SK-N-SH (cell line): ENCODE results near the gene NOD2. TPM values are rescaled to one million over a fixed set of nuclear protein-coding genes. Genes with fewer than 3 reads are reported as not detected.

Experiments
- CTCF ChIA-PET: fragments of 300-600, 350-600 bp; formaldehyde crosslinking; extraction: SDS; loops from one replicate; lab custom pipeline; 2021; lab: Yijun Ruan, JAX
- POLR2A ChIA-PET: fragments of 350-600 bp; sonication (Branson Sonifier 250); formaldehyde crosslinking; extraction: SDS; loops from one replicate; lab custom pipeline; 2020; ENCODE audit warnings: antibody characterized with exemption, inconsistent platforms; lab: Yijun Ruan, JAX
- DNase-seq: peaks from one replicate; pipeline ENCODE4 v3.0.0; 2012
- H2AFZ ChIP-seq: fragments of 200-600 bp; sonication (generic); 2 replicates; pipeline ENCODE4 v1.8.1; 2016; ENCODE audit warnings: antibody characterized with exemption, mild to moderate bottlenecking, low read depth
- H3F3A ChIP-seq: fragments of 200-600 bp; sonication (generic); replicated peaks from 2 replicates; pipeline ENCODE3; 2016; ENCODE audit warnings: antibody characterized with exemption, mild to moderate bottlenecking; ENCODE audit not compliant: insufficient read depth
- H3K27ac ChIP-seq, 2 experiments: fragments of 200-500 bp in 1 of 2; fragments of 200-600 bp in 1 of 2; sonication (Bioruptor generic) in 1 of 2; sonication (generic), shearing (Covaris generic) in 1 of 2; 2 replicates each; pipeline versions ENCODE4 v1.5.1 to v1.6.1; 2014 to 2016; ENCODE audit warnings: low read depth in 2 of 2, inconsistent platforms in 1 of 2, low read length in 1 of 2, mild to moderate bottlenecking in 1 of 2, mixed read lengths in 1 of 2
- H3K27me3 ChIP-seq: fragments of 200-600 bp; sonication (generic), shearing (Covaris generic); 2 replicates; pipeline ENCODE4 v1.6.1; 2016; ENCODE audit warnings: mixed run types; ENCODE audit not compliant: insufficient read depth
- H3K36me3 ChIP-seq, 2 experiments: fragments of 200-500 bp in 1 of 2; fragments of 200-600 bp in 1 of 2; sonication (Bioruptor generic) in 1 of 2; sonication (generic) in 1 of 2; replicated peaks in 1 of 2; 2 replicates each; pipeline versions ENCODE3 to v1.5.1; 2014 to 2016; ENCODE audit warnings: low read length in 1 of 2, mild to moderate bottlenecking in 1 of 2; ENCODE audit not compliant: insufficient read depth in 2 of 2, control insufficient read depth in 1 of 2
- H3K4me1 ChIP-seq, 2 experiments: fragments of 200-500 bp in 1 of 2; fragments of 200-600 bp in 1 of 2; sonication (Bioruptor generic) in 1 of 2; sonication (generic), shearing (Covaris generic) in 1 of 2; 2 replicates each; pipeline versions ENCODE4 v1.5.1 to v1.6.1; 2014 to 2016; ENCODE audit warnings: low read depth in 1 of 2, low read length in 1 of 2, mixed run types in 1 of 2; ENCODE audit not compliant: insufficient read depth in 2 of 2, control insufficient read depth in 1 of 2
- H3K4me2 ChIP-seq: fragments of 200-600 bp; sonication (generic), shearing (Covaris generic); 2 replicates; pipeline ENCODE4 v1.6.1; 2017; ENCODE audit warnings: mixed run types
- H3K4me3 ChIP-seq, 2 experiments: fragments of 200-500 bp in 1 of 2; fragments of 200-600 bp in 1 of 2; sonication (Bioruptor generic) in 1 of 2; sonication (generic), shearing (Covaris generic) in 1 of 2; 2 replicates each; pipeline versions ENCODE4 v1.5.1 to v1.8.1; 2014 to 2016; ENCODE audit warnings: low read depth in 2 of 2, inconsistent platforms in 1 of 2, low read length in 1 of 2, mild to moderate bottlenecking in 1 of 2, mixed read lengths in 1 of 2, moderate library complexity in 1 of 2
- H3K79me2 ChIP-seq: fragments of 200-600 bp; sonication (generic); 2 replicates; pipeline ENCODE4 v1.8.1; 2017; ENCODE audit warnings: mild to moderate bottlenecking; ENCODE audit not compliant: insufficient read depth
- H3K9ac ChIP-seq: fragments of 200-600 bp; sonication (generic); 2 replicates; pipeline ENCODE4 v1.6.1; 2017; ENCODE audit warnings: mixed run types
- H3K9me2 ChIP-seq: fragments of 200-600 bp; sonication (generic); 2 replicates; pipeline ENCODE4 v1.6.1; 2017; ENCODE audit warnings: mixed run types
- H3K9me3 ChIP-seq: fragments of 200-600 bp; sonication (generic); 2 replicates; pipeline ENCODE4 v1.6.1; 2017; ENCODE audit warnings: mixed run types, mild to moderate bottlenecking, moderate library complexity
- H4K20me1 ChIP-seq: fragments of 200-600 bp; sonication (generic); 2 replicates; pipeline ENCODE4 v1.6.1; 2017; ENCODE audit warnings: mild to moderate bottlenecking, mixed run types; ENCODE audit not compliant: insufficient read depth
- CHD2 ChIP-seq: fragments of 150-350 bp; IDR thresholded peaks from 2 replicates; pipeline ENCODE4 v1.6.1; 2018; ENCODE audit warnings: low read length; ENCODE audit not compliant: partially characterized antibody
- FOSL2 ChIP-seq: IDR thresholded peaks from 2 replicates; pipeline ENCODE4 v1.4.0; 2012; ENCODE audit warnings: low read depth, mild to moderate bottlenecking, moderate library complexity, borderline replicate concordance
- JUND ChIP-seq: IDR thresholded peaks from 2 replicates; pipeline ENCODE4 v1.4.0; 2012
- MEF2A ChIP-seq: IDR thresholded peaks from 2 replicates; pipeline ENCODE4 v1.4.0; 2012; ENCODE audit warnings: low read depth, borderline replicate concordance
- NFIC ChIP-seq: IDR thresholded peaks from 2 replicates; pipeline ENCODE4 v1.4.0; 2012; ENCODE audit warnings: borderline replicate concordance
- RAD21 ChIP-seq: IDR thresholded peaks from 2 replicates; pipeline ENCODE4 v1.6.1; 2012; ENCODE audit warnings: mild to moderate bottlenecking, low read length
- RFX5 ChIP-seq: IDR thresholded peaks from 2 replicates; pipeline ENCODE4 v1.6.1; 2012; ENCODE audit warnings: mild to moderate bottlenecking, improper control_type of control experiment, low read length
- RXRA ChIP-seq: IDR thresholded peaks from 2 replicates; pipeline ENCODE4 v1.4.0; 2012; ENCODE audit warnings: low read depth, mild to moderate bottlenecking, borderline replicate concordance
- SIN3A ChIP-seq: IDR thresholded peaks from 2 replicates; pipeline ENCODE4 v1.6.1; 2012; ENCODE audit warnings: low read depth, mild to moderate bottlenecking, low read length, moderate library complexity, borderline replicate concordance
- SMC3 ChIP-seq: IDR thresholded peaks from 2 replicates; pipeline ENCODE4 v1.6.1; 2012; ENCODE audit warnings: low read depth, low read length, improper control_type of control experiment
- TCF12 ChIP-seq: IDR thresholded peaks from 2 replicates; pipeline ENCODE4 v1.4.0; 2012
- TEAD4 ChIP-seq: IDR thresholded peaks from 2 replicates; pipeline ENCODE4 v1.4.0; 2012; ENCODE audit warnings: mild to moderate bottlenecking, borderline replicate concordance; ENCODE audit not compliant: insufficient read depth
- WGBS: methylation state at CpG from one replicate; pipeline ENCODE4 v1.1.6; 2017; ENCODE audit warnings: low lambda C conversion rate; 5-methylcytosine and 5-hydroxymethylcytosine counted together
- polyA plus RNA-seq, 3 experiments: library from polyadenylated mRNA; depleted of rRNA; stranded (reverse); fragments of >200 nt; gene quantifications; 2 replicates each; pipeline ENCODE4 v1.2.3, GENCODE V29; 2012
- TF ChIP-seq, protein P1 (sequence below): fragments of 150-350 bp; IDR thresholded peaks from 2 replicates; pipeline ENCODE4 v1.6.1; 2017; ENCODE audit warnings: antibody characterized with exemption, low read length, low read depth, borderline replicate concordance
- TF ChIP-seq, protein P2 (sequence below): fragments of 150-350 bp; IDR thresholded peaks from 2 replicates; pipeline ENCODE4 v1.6.1; 2016; ENCODE audit warnings: mild to moderate bottlenecking, low read depth, low read length
- TF ChIP-seq, protein P3 (sequence below): fragments of 200-600 bp; sonication (generic); IDR thresholded peaks from 2 replicates; pipeline ENCODE4 v1.6.1; 2017; ENCODE audit warnings: antibody characterized with exemption, mild to moderate bottlenecking, moderate library complexity

NOD2 gene
- polyA plus RNA-seq, 1 of the 3 experiments (the other 2 are of a cell fraction): not detected

DNA sequence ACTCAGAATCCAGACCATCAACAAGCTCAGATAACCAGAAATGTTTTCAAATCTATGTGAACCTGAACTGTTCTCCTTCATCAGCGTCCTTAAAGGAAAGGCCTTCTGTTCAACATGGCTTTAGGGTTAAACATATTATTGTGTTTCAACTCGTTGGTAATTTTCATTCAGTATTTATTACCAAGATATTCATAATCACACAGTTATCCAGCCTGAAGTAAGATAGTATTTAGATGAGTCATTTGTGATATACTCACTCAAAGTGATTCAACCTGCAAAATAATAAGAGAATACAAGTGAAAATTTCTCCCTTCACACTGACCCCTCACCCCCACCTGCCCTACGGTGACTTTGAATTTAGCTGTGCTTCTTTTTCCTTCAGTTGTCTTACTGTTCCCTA lies 51.5 kb downstream of the NOD2 start:
- no peaks in the 10 kb centered on the region for H3K9me3 ChIP-seq
- DNase-seq: no peak
- peaks cover 8% of the 10 kb centered on the region for H3F3A ChIP-seq
- TF ChIP-seq RFX5 (no peak), FOSL2 (peak; percentile 42; the same call in 1 of the 2 replicates), JUND (peak; percentile 40)
- WGBS: 58% methylated on average over 3 of the region's 3 CpGs
- H3K27me3 ChIP-seq: no peaks in the 10 kb centered on the region
- peak overlapping the region in 1 of 2 experiments; percentile 47; a peak in 2 of 4 replicates for H3K27ac ChIP-seq
- peaks cover 10 to 12% of the 10 kb centered on the region in 2 experiments; a peak in 3 of 4 replicates for H3K4me1 ChIP-seq
- H3K4me2 ChIP-seq: peak overlapping the region; percentile 45
- no peak overlapping the region for H2AFZ ChIP-seq
- peaks cover 4% of the 10 kb centered on the region for H3K79me2 ChIP-seq
- H3K4me3 ChIP-seq: no peak overlapping the region
- ChIA-PET POLR2A (no interaction called here), CTCF (interaction anchor here (1.1 to 2.0 kb wide), 2 partner anchors 68 to 80 kb away, joined by 3 to 6 read pairs; no protein-coding TSS in a partner anchor)
- no peaks in the 10 kb centered on the region for H3K9me2 ChIP-seq
- H3K9ac ChIP-seq: no peak overlapping the region
- no peaks in the 10 kb centered on the region for H4K20me1 ChIP-seq
- peaks cover 7 to 9% of the 10 kb centered on the region in 2 experiments for H3K36me3 ChIP-seq

DNA sequence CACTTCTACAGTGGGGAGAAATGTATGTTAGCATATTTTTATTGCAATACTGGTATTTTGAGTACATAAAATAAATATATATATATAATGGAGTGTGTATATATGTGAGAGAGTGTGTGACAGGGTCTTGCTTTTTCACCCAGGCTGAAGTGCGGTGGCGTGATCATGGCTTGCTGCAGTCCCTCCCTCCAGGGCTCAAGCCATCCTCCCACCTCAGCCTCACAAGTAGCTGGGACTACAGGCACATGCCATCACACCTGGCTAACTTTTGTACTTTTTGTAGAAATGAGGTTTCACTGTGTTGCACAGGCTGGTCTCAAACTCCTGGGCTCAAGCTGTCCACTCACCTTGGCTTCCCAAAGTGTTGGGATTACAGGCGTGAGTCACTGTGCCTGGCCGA lies 52.5 kb downstream of the NOD2 start:
- TF ChIP-seq SIN3A (no peak), RXRA (no peak), MEF2A (no peak), CHD2 (no peak), FOSL2 (no peak)
- TF ChIP-seq, protein P1, sequence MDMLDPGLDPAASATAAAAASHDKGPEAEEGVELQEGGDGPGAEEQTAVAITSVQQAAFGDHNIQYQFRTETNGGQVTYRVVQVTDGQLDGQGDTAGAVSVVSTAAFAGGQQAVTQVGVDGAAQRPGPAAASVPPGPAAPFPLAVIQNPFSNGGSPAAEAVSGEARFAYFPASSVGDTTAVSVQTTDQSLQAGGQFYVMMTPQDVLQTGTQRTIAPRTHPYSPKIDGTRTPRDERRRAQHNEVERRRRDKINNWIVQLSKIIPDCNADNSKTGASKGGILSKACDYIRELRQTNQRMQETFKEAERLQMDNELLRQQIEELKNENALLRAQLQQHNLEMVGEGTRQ: no peak
- Histone ChIP-seq H3K4me2 (no peak overlapping the region), H4K20me1 (no peaks in the 10 kb centered on the region), H2AFZ (no peak overlapping the region), H3K36me3 (peaks cover 16 to 18% of the 10 kb centered on the region in 2 experiments), H3K4me3 (no peak overlapping the region), H3K9me2 (no peaks in the 10 kb centered on the region), H3K27me3 (no peaks in the 10 kb centered on the region), H3K4me1 (peaks cover 10 to 12% of the 10 kb centered on the region in 2 experiments; a peak in 3 of 4 replicates), H3F3A (peaks cover 8% of the 10 kb centered on the region), H3K9ac (no peak overlapping the region), H3K79me2 (peaks cover 4% of the 10 kb centered on the region), H3K9me3 (no peaks in the 10 kb centered on the region), H3K27ac (no peak overlapping the region)
- ChIA-PET POLR2A (no interaction called here), CTCF (interaction anchor here (1.1 to 2.0 kb wide), 6 partner anchors 14 to 377 kb away, joined by 3 to 7 read pairs (median 4); partner anchors contain the start of gene BRD7)
- no peak for DNase-seq
- WGBS: 82% methylated on average over 4 of the region's 4 CpGs

DNA sequence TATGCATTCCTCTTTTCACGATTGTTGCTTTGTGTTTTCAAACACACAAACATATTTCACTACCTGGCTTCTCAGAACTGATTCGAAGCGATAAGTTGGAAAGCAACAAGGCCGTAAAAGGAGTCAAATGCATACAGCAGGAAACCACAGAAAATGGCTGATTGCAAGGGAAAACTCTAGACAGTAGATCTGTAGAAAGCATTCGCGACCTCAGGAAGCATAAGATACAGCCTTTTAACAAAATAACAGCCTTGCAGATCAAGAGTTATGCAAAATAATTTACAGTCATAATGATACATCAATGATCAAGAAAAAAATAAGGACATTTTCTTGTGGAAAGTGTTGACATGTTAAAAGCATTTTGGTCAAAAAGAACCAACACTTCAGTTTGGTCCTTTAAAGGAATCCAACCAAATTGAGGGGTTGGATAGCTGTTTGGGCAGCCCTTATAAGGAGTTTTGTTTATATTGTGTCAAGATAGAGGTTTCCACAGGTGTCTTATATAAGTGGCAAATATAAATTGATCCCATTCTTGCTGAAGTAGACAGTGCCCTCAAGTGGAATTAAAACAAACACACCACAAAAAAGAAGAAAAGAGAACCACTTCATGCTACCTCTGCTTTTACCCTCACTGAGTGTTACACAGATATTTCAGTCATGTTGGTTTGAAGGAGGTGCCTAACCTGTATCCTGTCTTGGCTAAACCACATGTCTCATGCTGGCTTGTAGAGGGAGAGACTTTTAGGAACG lies 54.0 kb downstream of the NOD2 start:
- POLR2A ChIA-PET: no interaction called here
- Histone ChIP-seq H3K27ac (no peak overlapping the region), H3K27me3 (no peaks in the 10 kb centered on the region), H2AFZ (no peak overlapping the region), H3K9ac (no peak overlapping the region), H3K9me3 (no peaks in the 10 kb centered on the region), H3K4me2 (no peak overlapping the region), H3F3A (peaks cover 8% of the 10 kb centered on the region), H3K9me2 (no peaks in the 10 kb centered on the region), H4K20me1 (no peaks in the 10 kb centered on the region), H3K4me1 (peaks cover 5 to 12% of the 10 kb centered on the region in 2 experiments; a peak in 3 of 4 replicates), H3K4me3 (no peak overlapping the region), H3K79me2 (peaks cover 4% of the 10 kb centered on the region), H3K36me3 (peaks cover 25 to 27% of the 10 kb centered on the region in 2 experiments)
- peak; percentile 30 for DNase-seq
- CTCF ChIA-PET: interaction anchor here (0.6 to 2.0 kb wide), 10 partner anchors 10 to 375 kb away, joined by 3 to 7 read pairs (median 3); no protein-coding TSS in a partner anchor
- 86% methylated on average over 7 of the region's 7 CpGs for WGBS
- TF ChIP-seq NFIC (no peak), CHD2 (no peak), RAD21 (peak; percentile 69), TEAD4 (no peak), TCF12 (no peak), SMC3 (peak; percentile 15; the same call in 1 of the 2 replicates)
- TF ChIP-seq, protein P2, sequence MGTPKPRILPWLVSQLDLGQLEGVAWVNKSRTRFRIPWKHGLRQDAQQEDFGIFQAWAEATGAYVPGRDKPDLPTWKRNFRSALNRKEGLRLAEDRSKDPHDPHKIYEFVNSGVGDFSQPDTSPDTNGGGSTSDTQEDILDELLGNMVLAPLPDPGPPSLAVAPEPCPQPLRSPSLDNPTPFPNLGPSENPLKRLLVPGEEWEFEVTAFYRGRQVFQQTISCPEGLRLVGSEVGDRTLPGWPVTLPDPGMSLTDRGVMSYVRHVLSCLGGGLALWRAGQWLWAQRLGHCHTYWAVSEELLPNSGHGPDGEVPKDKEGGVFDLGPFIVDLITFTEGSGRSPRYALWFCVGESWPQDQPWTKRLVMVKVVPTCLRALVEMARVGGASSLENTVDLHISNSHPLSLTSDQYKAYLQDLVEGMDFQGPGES: no peak
- TF ChIP-seq, protein P3, sequence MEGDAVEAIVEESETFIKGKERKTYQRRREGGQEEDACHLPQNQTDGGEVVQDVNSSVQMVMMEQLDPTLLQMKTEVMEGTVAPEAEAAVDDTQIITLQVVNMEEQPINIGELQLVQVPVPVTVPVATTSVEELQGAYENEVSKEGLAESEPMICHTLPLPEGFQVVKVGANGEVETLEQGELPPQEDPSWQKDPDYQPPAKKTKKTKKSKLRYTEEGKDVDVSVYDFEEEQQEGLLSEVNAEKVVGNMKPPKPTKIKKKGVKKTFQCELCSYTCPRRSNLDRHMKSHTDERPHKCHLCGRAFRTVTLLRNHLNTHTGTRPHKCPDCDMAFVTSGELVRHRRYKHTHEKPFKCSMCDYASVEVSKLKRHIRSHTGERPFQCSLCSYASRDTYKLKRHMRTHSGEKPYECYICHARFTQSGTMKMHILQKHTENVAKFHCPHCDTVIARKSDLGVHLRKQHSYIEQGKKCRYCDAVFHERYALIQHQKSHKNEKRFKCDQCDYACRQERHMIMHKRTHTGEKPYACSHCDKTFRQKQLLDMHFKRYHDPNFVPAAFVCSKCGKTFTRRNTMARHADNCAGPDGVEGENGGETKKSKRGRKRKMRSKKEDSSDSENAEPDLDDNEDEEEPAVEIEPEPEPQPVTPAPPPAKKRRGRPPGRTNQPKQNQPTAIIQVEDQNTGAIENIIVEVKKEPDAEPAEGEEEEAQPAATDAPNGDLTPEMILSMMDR: peak; percentile 46
